HPDE6-E6E7 (cell line): ENCODE measurements around the gene WASHC2A.
A peak's percentile ranks its signal among the peaks of the same experiment; 100 is the strongest.
"Not testable (repeated sequence)": the region's sequence is repeated elsewhere in the genome, so short reads cannot be mapped to it uniquely, and the experiment has no call there.

ENCODE experiments used
- DNase-seq: peaks from one replicate; pipeline ENCODE4 v3.0.0; 2011; ENCODE audit warnings: missing footprints; ENCODE audit errors: extremely low spot score

Gene WASHC2A

GRCh38 chr10:50157868-50158267 lies 90.1 kb downstream of the WASHC2A start:
- DNase-seq, result not testable (repeated sequence)

GRCh38 chr10:50159856-50160255 lies 92.1 kb downstream of the WASHC2A start:
- DNase-seq, result not testable (repeated sequence)

GRCh38 chr10:50165038-50165437 lies 97.3 kb downstream of the WASHC2A start:
- DNase-seq, result not testable (repeated sequence)

- DNase-seq, result not testable (repeated sequence)
These were observed 100.1 kb downstream of the WASHC2A start for GRCh38 chr10:50167833-50168232.

GRCh38 chr10:50169506-50169905 lies 101.8 kb downstream of the WASHC2A start:
- peak; percentile 23 for DNase-seq

- not testable (repeated sequence) for DNase-seq
These were observed 107.2 kb downstream of the WASHC2A start for GRCh38 chr10:50174788-50175525.
